Measurements from ENCODE around the gene ACOT8. TPM values are rescaled to one million over a fixed set of nuclear protein-coding genes. Genes with fewer than 3 reads are reported as not detected.
A peak's percentile ranks its signal among the peaks of the same experiment; 100 is the strongest.

Gene ACOT8
- total RNA-seq, 2 donors from 2014 or later = 21.4 to 23.2 TPM

GRCh38 chr20:45850238-45850637, 7.0 kb downstream of the ACOT8 start:
- Mint-ChIP-seq H3K36me3 (ENCODE audit: low read depth) (peaks cover 65% of the 10 kb centered on the region), H3K27me3 (no peaks in the 10 kb centered on the region), H3K9me3 (no peaks in the 10 kb centered on the region), H3K27ac (peak overlapping the region; percentile 53), H3K4me3 (no peak overlapping the region), H3K4me1 (no peaks in the 10 kb centered on the region)
- ATAC-seq (replicated peaks) = no peak

- Mint-ChIP-seq H3K27ac (peak overlapping the region; percentile 54), H3K36me3 (ENCODE audit: low read depth) (peaks cover 76% of the 10 kb centered on the region), H3K9me3 (no peaks in the 10 kb centered on the region), H3K4me1 (no peaks in the 10 kb centered on the region), H3K27me3 (no peaks in the 10 kb centered on the region), H3K4me3 (no peak overlapping the region)
- no peak for ATAC-seq (replicated peaks)
Measured at GRCh38 chr20:45848969-45849582, 8.1 kb downstream of the ACOT8 start.

GRCh38 chr20:45848421-45848820, 8.8 kb downstream of the ACOT8 start:
- H3K27ac Mint-ChIP-seq = peak overlapping the region; percentile 54
- ATAC-seq (replicated peaks) = no peak
- H3K4me3 Mint-ChIP-seq = no peak overlapping the region
- H3K4me1 Mint-ChIP-seq = no peaks in the 10 kb centered on the region
- no peaks in the 10 kb centered on the region for H3K9me3 Mint-ChIP-seq
- H3K36me3 Mint-ChIP-seq (ENCODE audit: low read depth) = peaks cover 76% of the 10 kb centered on the region
- no peaks in the 10 kb centered on the region for H3K27me3 Mint-ChIP-seq

DNA sequence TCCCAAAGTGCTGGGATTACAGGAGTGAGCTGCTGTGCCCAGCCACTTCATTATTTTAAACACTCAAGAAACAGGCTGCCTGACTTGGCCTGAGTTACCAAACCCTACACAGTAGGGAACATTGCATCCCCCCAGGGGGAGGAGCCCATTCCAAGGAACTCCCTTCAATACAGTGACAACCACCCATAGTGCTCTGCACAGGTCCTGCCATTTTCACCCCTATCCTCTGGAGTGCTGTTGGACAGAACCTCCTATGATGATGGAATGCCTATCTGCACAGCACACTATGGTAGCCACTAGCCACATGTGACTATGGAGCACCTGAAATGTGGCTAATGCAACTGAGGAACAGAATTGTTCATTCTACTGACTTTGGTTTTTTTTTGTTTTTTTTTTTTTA, 11.7 kb downstream of the ACOT8 start:
- Mint-ChIP-seq H3K27me3 (no peaks in the 10 kb centered on the region), H3K9me3 (no peaks in the 10 kb centered on the region), H3K27ac (no peak overlapping the region), H3K36me3 (ENCODE audit: low read depth) (peaks cover 61% of the 10 kb centered on the region), H3K4me1 (no peaks in the 10 kb centered on the region), H3K4me3 (no peak overlapping the region)
- ATAC-seq (replicated peaks) = no peak

- H3K9me3 Mint-ChIP-seq = no peaks in the 10 kb centered on the region
- H3K27ac Mint-ChIP-seq = no peak overlapping the region
- no peaks in the 10 kb centered on the region for H3K4me1 Mint-ChIP-seq
- no peak for ATAC-seq (replicated peaks)
- H3K36me3 Mint-ChIP-seq (ENCODE audit: low read depth) = peaks cover 53% of the 10 kb centered on the region
- H3K4me3 Mint-ChIP-seq = no peak overlapping the region
- H3K27me3 Mint-ChIP-seq = no peaks in the 10 kb centered on the region
Measured at GRCh38 chr20:45843506-45843905, 13.7 kb downstream of the ACOT8 start.

GRCh38 chr20:45842169-45842812, 14.9 kb downstream of the ACOT8 start:
- Mint-ChIP-seq H3K27me3 (no peaks in the 10 kb centered on the region), H3K4me3 (no peak overlapping the region), H3K9me3 (no peaks in the 10 kb centered on the region), H3K27ac (no peak overlapping the region), H3K4me1 (no peaks in the 10 kb centered on the region), H3K36me3 (ENCODE audit: low read depth) (peaks cover 45% of the 10 kb centered on the region)
- no peak for ATAC-seq (replicated peaks)

DNA sequence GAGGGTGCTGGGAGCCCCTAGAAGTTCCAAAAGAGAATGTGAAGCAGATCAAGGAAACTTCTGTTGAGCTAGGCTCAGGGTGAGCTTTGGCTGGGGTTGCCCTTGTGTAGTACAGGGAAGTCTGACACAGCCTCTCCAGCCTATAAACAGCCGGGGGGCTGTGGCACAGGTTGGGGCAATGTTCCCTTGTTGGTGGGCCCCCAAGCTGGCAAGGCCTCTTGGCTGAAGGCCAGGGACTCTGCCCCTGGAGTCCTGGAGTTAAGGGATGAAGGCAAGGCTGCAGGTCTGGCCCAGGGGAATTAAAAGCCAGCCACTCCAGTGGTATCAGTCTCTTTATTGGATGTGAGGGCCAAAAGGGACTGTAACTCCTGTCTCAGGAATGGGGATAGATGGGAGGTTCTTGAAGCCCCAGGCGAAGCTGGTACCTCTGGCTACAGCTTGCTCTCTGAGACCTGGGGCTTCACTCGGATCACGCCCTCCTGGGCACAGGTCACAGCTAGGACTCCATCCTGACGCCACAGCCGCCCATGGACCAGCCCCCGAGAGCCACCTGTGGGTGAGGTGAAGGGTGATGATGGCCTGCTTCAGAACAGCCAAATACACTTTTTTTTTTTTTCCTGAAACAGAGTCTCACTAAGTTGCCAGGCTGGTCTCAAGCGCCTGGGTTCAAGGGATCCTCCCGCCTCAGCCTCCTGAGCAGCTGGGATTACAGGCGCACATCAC, 15.6 kb downstream of the ACOT8 start:
- ATAC-seq (replicated peaks) = no peak
- no peaks in the 10 kb centered on the region for H3K27me3 Mint-ChIP-seq
- no peaks in the 10 kb centered on the region for H3K4me1 Mint-ChIP-seq
- H3K4me3 Mint-ChIP-seq = no peak overlapping the region
- no peaks in the 10 kb centered on the region for H3K9me3 Mint-ChIP-seq
- H3K36me3 Mint-ChIP-seq (ENCODE audit: low read depth) = peaks cover 38% of the 10 kb centered on the region
- no peak overlapping the region for H3K27ac Mint-ChIP-seq

- H3K27me3 Mint-ChIP-seq = no peaks in the 10 kb centered on the region
- H3K4me3 Mint-ChIP-seq = no peak overlapping the region
- H3K36me3 Mint-ChIP-seq (ENCODE audit: low read depth) = peaks cover 30% of the 10 kb centered on the region
- H3K4me1 Mint-ChIP-seq = no peaks in the 10 kb centered on the region
- H3K27ac Mint-ChIP-seq = no peak overlapping the region
- H3K9me3 Mint-ChIP-seq = no peaks in the 10 kb centered on the region
- ATAC-seq (replicated peaks) = no peak
Measured at GRCh38 chr20:45840700-45841198, 16.4 kb downstream of the ACOT8 start.

DNA sequence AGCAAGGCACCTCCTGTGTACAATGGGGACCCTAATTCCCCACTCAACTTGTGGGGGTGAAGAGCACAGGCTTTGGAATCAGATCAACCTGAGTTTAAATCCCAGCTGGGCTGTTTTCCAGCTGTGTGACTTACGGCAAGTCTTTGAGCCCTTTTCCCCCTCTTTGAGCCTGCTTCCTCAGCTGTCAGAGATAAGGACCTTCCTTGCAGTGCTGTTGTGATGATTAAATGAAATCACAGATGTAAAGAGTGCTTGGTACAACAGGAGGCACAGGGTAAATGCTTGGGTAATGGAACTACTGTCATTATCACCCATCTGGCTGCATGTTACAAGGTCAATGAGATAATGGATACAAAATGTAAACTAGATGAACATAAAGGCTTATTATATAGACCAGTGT, 20.4 kb downstream of the ACOT8 start:
- Mint-ChIP-seq H3K9me3 (no peaks in the 10 kb centered on the region), H3K4me3 (no peak overlapping the region), H3K27ac (no peak overlapping the region), H3K27me3 (no peaks in the 10 kb centered on the region), H3K36me3 (ENCODE audit: low read depth) (no peaks in the 10 kb centered on the region), H3K4me1 (peaks cover 7% of the 10 kb centered on the region)
- no peak for ATAC-seq (replicated peaks)

DNA sequence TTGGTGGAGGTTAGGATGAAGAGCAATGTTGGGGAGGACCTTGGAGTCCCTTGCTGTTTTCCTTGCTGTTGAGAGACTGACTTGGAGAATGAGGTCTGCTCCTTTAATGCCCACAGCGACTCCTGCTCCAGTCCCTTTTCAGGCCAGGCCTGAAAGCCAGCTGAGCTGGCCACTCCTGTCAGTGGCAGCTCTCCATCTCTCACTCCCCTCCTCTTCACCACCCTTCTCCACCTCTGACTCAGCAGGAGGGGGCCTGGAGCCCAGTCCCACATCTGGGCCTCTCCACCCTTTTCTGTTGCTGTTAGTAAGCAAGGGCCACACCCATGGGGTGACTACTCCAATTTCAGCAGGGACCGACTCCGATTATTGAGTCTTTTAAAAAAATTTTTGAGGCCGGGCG, 21.4 kb downstream of the ACOT8 start:
- peaks cover 7% of the 10 kb centered on the region for H3K4me1 Mint-ChIP-seq
- ATAC-seq (replicated peaks) = no peak
- H3K9me3 Mint-ChIP-seq = no peaks in the 10 kb centered on the region
- no peaks in the 10 kb centered on the region for H3K27me3 Mint-ChIP-seq
- H3K27ac Mint-ChIP-seq = no peak overlapping the region
- no peak overlapping the region for H3K4me3 Mint-ChIP-seq
- H3K36me3 Mint-ChIP-seq (ENCODE audit: low read depth) = no peaks in the 10 kb centered on the region

- H3K9me3 Mint-ChIP-seq = no peaks in the 10 kb centered on the region
- no peaks in the 10 kb centered on the region for H3K27me3 Mint-ChIP-seq
- peaks cover 7% of the 10 kb centered on the region for H3K4me1 Mint-ChIP-seq
- no peak for ATAC-seq (replicated peaks)
- no peak overlapping the region for H3K4me3 Mint-ChIP-seq
- H3K36me3 Mint-ChIP-seq (ENCODE audit: low read depth) = no peaks in the 10 kb centered on the region
- H3K27ac Mint-ChIP-seq = no peak overlapping the region
Measured at GRCh38 chr20:45835329-45835765, 21.8 kb downstream of the ACOT8 start.

DNA sequence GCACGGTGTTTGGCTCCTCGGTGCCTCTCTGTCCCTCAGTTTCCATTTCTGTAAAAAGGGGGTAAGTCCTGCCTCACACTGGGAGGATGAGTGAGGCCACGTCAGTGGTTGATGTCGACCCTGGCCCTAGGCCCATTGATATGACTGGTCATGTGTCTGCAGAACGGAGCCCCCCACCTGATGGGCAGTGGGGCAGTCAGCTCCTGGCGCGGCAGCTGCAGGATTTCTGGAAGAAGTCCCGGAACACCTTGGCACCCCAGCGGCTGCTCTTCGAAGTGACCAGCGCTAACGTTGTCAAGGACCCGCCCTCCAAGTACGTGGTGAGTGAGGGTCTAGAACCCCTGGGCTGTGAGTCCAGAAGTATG, 22.4 kb downstream of the ACOT8 start:
- Mint-ChIP-seq H3K27me3 (no peaks in the 10 kb centered on the region), H3K4me1 (peaks cover 7% of the 10 kb centered on the region), H3K4me3 (peak overlapping the region; percentile 43), H3K9me3 (no peaks in the 10 kb centered on the region), H3K27ac (no peak overlapping the region), H3K36me3 (ENCODE audit: low read depth) (no peaks in the 10 kb centered on the region)
- ATAC-seq (replicated peaks) = no peak

GRCh38 chr20:45833883-45834796, 23.1 kb downstream of the ACOT8 start:
- peak; percentile 89 for ATAC-seq (replicated peaks)
- Mint-ChIP-seq H3K36me3 (ENCODE audit: low read depth) (no peaks in the 10 kb centered on the region), H3K4me1 (peaks cover 7% of the 10 kb centered on the region), H3K27ac (no peak overlapping the region), H3K4me3 (peak overlapping the region; percentile 84), H3K9me3 (no peaks in the 10 kb centered on the region), H3K27me3 (no peaks in the 10 kb centered on the region)
